GM19397 (cell line): ENCODE measurements around the gene LIPI.
"Not testable (repeated sequence)": the region's sequence is repeated elsewhere in the genome, so short reads cannot be mapped to it uniquely, and the experiment has no call there.

ENCODE experiments used
- ATAC-seq: cut with Tn5 transposase; IDR thresholded peaks from one replicate; pipeline ENCODE4 v1.9.1; 2021; ENCODE audit warnings: mild to moderate bottlenecking, moderate library complexity; ENCODE audit not compliant: unreplicated experiment

The LIPI gene

DNA sequence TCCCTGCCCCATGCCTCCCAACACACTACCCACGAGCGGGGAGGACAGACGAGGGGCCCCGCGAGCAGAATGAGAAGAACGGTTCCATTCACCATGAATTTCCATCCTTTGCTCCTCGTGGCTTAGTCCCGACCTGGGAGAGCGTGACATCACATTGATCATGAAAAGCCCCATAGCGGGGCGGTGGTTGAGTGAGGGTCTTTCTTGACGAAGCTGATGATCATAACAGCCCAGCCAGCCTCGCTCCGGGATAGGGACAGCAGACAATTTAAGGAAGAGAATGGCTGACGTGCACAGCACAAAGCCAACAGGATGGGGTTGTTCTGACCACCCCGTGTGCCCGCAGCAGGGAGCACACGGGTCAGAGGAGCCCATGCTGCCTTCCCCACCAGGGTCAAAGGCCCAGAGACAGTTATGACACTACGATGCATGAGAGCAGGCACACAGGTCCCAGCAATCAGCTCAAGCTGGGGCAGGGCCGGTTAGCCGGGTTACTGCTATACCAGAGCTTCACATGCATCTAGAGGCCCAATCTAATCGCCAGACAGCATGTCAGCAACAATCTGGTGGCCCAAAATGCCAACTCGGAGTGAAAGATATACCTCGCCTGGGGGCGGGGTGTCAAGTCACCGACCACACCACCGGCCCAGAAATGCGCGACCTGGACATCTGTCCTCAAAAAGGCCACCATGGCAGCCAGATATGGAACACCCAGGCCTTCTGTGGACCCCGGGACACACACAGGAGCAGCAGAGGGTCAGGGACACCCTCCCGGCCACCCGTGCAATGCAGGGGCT, 135.2 kb downstream of the LIPI start:
- ATAC-seq: no peak

DNA sequence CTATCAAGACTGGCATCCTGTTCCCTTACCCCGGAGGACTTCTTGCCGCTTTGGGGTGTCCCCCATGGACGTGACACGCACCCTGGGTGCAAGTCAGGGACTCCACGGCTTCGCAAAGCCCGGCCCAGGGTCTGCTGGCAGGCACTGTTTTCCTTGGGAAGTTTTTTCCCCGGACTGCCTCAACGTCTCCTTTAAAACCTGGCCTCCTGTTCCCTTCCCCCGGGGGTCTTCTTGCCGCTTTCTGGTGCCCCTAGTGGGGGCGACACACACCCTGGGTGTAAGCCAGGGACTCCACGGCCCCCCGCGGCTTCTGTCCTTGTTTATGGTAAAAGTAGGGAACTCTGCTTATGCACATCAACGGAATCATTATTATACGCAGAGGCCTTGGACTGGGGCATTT, 136.6 kb downstream of the LIPI start:
- no peak for ATAC-seq

DNA sequence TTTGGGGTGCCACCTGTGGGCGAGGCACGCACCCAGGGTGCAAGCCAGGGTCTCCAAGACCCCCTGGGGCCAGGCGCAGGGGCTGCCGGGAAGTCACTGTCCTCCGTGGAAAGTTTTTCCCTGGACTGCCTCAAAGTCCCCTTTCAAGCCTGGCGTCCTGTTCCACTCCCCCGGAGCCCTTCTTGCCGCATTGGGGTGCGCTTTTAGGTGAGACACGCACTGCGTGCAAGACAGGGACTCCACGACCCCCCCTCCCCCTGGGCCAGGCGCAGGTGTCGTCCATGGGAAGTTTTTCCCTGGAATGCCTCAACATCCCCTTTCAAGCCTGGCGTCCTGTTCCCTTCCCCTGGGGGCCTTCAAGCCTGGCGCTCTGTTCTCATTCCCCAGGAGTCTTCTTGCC, 137.1 kb downstream of the LIPI start:
- ATAC-seq: no peak

DNA sequence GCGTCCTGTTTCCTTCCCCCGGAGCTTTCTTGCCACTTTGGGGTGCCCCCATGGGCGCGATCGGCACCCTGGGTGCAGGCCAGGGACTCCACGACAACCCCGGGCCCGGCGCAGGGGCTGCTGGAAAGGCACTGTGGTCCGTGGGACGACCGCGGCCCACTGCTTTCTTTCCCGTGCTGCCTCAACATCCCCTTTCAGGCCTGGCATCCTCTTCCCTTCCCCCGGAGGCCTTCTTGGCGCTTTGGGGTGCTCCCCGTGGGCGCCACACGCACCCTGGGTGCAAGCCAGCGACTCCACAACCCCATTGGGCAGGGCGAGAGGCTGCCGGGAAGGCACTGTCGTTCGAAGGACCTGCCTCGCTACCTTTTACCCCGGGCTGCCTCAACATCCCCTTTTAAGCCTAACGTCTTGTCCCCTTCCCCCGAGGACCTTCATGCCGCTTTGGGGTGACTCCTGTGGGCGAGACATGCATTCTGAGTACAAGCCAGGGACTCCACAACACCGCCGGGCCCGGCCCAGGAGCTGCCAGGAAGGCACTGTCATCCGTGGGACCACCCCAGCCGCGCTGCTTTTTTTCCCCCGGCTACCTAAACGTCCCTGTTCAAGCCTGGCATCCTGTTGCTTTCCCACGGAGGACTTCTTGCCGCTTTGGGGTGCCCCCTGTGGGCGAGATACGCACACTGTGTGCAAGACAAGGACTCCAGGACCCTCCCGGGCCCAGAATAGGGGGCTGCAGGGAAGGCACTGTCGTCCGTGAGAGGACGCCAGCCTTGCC, 137.8 kb downstream of the LIPI start:
- no peak for ATAC-seq

DNA sequence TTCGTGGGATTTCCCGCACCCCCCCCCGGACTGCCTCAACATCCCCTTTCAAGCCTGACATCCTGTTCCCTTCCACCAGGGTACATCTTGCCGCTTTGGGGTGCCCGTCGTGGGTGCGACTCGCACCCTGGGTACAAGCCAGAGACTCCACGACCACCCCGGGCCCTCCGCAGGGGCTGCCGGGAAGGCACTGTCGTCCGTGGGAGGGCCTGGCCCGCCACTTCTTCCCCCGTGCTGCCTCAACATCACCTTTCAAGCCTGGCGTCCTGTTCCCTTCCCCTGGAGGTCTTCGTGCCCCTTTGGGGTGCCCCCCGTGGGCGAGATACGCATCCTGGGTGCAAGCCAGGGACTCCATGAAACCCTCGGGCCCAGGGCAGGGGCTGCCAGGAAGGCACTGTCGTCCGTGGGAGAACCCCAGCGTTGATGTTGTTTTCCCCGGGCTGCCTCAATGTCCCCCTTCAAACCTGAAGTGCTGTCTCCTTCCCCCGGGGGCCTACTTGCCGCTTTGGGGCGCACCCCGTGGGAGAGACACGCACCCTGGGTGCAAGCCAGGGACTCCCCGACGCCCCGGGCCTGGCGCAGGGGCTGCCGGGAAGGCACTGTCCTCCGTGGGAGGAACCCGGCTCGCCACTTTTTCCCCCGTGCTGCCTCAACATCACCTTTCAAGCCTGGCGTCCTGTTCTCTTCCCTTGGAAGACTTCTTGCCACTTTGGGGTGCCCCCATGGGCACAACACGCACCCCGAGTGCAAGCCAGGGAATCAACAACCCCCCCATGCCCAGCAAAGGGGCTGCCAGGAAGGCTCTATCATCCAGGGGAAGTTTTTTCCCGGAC, 138.6 kb downstream of the LIPI start:
- ATAC-seq: no peak

DNA sequence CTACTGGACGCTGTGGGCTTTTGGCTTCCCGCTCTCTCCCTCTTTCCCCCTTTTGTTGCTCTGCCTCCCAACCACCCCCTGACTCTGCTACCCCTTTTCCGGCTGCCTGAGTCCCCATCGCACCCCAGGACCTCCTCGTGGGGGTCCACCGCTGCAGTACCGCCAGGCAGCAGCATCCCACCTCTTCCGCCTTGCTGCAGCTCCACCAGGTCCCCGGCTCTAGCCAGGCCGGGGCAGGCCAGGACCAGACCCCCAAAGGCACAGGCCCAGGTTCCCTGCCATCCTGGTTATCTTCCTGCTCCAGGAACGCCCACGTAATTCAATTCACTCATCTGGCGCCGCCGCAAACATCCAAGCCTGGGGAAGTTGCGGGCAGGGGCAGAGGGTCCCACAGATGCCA, 139.8 kb downstream of the LIPI start:
- no peak for ATAC-seq

DNA sequence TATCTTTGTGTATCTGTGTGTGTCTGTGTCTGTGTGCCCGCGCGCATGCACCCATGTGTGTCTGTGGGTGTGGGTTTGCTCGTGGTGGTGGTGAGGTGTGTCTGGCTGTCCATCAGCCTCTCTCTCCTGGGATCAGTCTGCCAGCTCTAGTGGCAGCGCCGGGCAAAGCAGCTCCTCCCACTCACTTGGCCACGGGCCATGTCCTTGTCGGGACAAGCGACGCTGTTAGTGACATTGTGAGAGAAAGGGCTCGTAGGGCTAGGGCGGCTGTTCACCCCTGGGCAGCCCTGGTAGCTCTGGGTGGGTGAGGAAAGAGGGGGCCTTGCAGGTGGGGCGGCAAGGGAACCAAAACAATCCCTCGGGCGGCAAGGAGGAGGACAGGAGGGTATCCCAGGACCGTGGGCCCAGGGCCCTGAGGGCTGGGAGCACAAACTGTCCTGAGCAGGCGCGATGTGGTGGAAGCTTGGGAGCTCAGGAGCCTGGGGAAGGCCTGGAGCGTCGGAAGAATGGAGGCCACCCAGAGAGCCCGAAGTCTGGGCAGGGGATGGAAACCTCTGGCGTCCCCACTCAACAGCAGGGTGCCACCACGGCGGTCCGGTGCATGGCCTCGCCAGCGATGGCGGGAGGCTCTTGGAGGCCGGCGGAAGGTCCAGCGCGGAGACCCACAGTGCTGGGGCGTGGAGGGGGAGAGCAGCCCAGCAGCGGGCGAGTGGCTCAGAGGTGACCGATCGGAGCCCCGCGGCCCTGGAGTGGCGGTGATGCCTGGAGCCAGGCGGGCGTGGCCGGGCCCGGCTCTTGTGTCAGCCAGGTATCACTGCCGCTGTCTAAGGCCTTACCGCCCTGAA, 140.5 kb downstream of the LIPI start:
- no peak for ATAC-seq

DNA sequence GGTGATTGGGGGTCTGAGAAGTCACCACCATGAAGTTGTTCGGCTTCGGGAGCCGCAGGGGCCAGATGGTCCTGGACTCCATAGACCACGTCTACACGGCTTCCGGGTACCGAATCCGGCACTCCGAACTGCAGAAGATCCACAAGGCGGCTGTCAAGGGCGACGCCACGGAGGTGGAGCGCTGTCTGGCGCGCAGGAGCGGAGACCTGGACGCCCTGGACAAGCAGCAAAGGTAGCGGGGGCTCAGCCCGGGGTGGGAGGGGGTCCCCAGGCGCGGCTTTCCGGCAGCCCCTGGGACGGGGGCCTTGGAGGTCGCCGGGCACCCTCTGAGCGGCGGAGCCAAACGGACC, 146.5 kb downstream of the LIPI start:
- no peak for ATAC-seq

DNA sequence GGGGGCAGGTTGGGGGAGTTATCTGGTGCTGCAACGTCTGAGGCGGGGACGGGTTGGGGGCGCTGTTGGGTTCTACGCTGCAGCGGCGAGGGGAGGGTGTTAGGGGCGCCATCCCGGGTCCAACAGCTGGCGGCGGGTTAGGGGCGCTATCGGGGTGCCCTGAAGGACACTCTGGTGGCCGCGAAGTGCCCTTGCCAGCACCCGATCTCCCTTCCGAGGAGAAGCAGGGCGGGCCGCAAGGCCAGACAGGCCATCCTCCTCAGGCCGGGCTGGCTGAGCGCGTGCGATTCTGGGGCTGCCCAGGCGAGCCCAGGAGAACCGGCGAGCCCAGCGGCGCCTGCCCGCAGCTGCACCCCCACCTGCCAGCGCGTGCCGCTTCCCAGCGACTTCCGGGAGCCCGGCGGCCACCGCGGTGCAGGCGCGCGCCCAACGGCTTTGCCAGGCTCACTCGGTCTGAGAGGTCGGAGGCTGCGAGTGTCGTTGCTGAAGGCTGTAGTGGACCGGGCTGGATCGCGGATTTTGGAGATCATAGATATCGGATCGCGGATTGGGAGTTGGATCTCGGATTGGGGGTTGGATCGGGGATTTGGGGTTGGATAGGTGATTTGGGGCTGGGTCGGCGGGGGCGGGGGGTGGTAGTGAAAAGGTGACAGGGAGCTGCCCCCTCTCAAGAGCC, 147.0 kb downstream of the LIPI start:
- ATAC-seq: not testable (repeated sequence)

DNA sequence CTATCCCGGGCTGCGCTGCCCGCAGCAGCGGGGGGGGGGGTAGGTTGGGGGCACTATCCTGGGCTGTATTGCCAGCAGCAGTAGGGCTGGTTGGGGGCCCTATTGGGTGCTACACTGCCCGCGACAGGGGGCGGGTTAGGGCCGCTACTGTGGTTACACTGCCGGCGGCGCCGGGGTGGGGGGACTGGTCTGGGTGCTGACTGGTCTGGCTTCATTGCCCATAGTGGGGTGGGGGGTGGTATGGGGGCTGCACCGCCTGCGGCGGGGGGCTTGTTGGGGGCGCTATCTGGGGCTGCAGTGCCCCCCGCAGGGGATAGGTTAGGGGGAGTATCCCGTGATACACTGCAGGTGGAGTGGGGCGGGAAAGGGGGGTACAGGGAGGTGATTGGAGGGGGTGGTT, 148.1 kb downstream of the LIPI start:
- not testable (repeated sequence) for ATAC-seq

DNA sequence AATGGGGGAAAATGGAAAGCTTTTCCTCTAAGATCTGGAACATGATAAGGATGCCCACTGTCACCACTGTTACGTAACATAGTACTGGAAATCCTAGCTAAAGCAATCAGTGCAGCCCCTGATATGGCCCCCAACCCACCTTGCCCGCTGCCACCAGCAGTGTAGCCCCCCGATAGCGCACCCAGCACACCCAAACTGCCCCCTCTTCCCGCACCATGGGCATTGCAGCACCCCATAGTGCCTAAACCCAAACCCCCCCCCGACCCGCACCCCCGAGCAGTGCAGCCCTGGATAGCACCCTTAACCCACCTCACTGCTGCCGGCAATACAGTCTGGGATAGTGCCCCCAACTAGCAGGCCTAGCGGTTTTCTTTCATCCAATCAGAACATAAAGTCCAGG, 148.9 kb downstream of the LIPI start:
- ATAC-seq: not testable (repeated sequence)

DNA sequence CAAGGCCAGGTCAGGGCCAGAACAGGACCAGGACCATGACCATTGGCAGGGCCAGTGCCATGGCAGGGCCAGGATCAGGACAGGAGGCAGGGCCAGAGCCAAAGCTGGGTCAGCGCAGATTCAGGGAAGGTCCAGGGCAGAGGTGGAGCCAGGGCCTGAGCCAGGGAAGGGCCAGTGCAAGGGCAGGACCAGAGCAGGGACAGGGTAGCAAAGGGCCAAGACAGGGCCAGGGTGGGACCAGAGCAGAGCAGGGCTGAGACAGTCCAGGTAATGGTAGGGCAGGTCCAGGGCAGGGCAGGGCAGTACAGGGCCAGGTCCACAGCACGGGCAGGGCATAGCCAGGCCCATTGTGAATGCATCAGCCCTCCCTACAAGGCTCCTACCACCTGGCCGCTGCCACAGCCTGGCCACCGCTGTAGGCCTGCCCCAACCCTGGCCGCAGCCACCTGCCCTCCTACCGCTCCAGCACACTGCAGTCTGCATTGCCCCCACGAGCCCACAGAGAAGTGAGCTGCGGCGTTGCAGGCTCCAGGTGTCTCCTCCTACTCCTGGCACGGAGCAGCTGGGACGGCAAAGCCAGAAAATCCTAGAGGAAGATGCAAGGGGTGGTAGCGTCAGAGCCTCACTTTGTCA, 151.6 kb downstream of the LIPI start:
- not testable (repeated sequence) for ATAC-seq
